HEK293T (cell line): ENCODE data around the gene SLC25A39.

Experiments
- ARNT ChIP-seq: fragments of 450-650 bp; IDR thresholded peaks from 2 replicates; pipeline ENCODE4 v1.6.1; 2017; ENCODE audit warnings: mild to moderate bottlenecking
- BHLHE40 ChIP-seq: fragments of 450-650 bp; IDR thresholded peaks from 2 replicates; pipeline ENCODE4 v1.6.1; 2016; ENCODE audit warnings: mild to moderate bottlenecking, moderate library complexity, borderline replicate concordance
- CTBP1 ChIP-seq: fragments of 450-650 bp; IDR thresholded peaks from 2 replicates; pipeline ENCODE4 v1.6.1; 2016; ENCODE audit warnings: borderline replicate concordance
- ELF4 ChIP-seq: fragments of 450-650 bp; IDR thresholded peaks from 2 replicates; pipeline ENCODE4 v1.6.1; 2017; ENCODE audit warnings: antibody characterized with exemption
- FOXA1 ChIP-seq: fragments of 450-650 bp; IDR thresholded peaks from 2 replicates; pipeline ENCODE4 v1.6.1; 2016; ENCODE audit warnings: mild to moderate bottlenecking
- FOXK2 ChIP-seq: fragments of 450-650 bp; IDR thresholded peaks from 2 replicates; pipeline ENCODE4 v1.6.1; 2016; ENCODE audit warnings: mild to moderate bottlenecking
- FOXM1 ChIP-seq: fragments of 450-650 bp; IDR thresholded peaks from 2 replicates; pipeline ENCODE4 v1.6.1; 2017; ENCODE audit warnings: mild to moderate bottlenecking, borderline replicate concordance
- SP1 ChIP-seq: fragments of 450-650 bp; IDR thresholded peaks from 2 replicates; pipeline ENCODE4 v1.6.1; 2017
- SUZ12 ChIP-seq: fragments of 450-650 bp; IDR thresholded peaks from 2 replicates; pipeline ENCODE4 v1.6.1; 2016; ENCODE audit warnings: mild to moderate bottlenecking
- TARDBP ChIP-seq: fragments of 450-650 bp; IDR thresholded peaks from 2 replicates; pipeline ENCODE4 v1.6.1; 2016
- ZNF384 ChIP-seq: fragments of 450-650 bp; IDR thresholded peaks from 2 replicates; pipeline ENCODE4 v1.6.1; 2016
- TF ChIP-seq, protein P1 (sequence below): fragments of 450-650 bp; IDR thresholded peaks from 2 replicates; pipeline ENCODE4 v1.6.1; 2016

GRCh38 chr17:44362459-44362948, 37.9 kb upstream of the SLC25A39 start:
- TF ChIP-seq TARDBP: no peak
- TF ChIP-seq FOXA1: no peak
- no peak for TF ChIP-seq FOXK2
- TF ChIP-seq SP1: no peak
- no peak for TF ChIP-seq ZNF384
- TF ChIP-seq SUZ12: no peak
- TF ChIP-seq, protein P1, sequence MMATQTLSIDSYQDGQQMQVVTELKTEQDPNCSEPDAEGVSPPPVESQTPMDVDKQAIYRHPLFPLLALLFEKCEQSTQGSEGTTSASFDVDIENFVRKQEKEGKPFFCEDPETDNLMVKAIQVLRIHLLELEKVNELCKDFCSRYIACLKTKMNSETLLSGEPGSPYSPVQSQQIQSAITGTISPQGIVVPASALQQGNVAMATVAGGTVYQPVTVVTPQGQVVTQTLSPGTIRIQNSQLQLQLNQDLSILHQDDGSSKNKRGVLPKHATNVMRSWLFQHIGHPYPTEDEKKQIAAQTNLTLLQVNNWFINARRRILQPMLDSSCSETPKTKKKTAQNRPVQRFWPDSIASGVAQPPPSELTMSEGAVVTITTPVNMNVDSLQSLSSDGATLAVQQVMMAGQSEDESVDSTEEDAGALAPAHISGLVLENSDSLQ: no peak
- no peak for TF ChIP-seq BHLHE40
- TF ChIP-seq ELF4: no peak
- TF ChIP-seq CTBP1: no peak
- TF ChIP-seq ARNT: no peak
- no peak for TF ChIP-seq FOXM1
